Fibroblast of skin of right quadriceps (primary cell): ENCODE data around the gene FRMD8.

Source experiments
- DNase-seq: peaks from one replicate; pipeline ENCODE4 v3.0.0-alpha.2; 2013

Gene FRMD8

DNA sequence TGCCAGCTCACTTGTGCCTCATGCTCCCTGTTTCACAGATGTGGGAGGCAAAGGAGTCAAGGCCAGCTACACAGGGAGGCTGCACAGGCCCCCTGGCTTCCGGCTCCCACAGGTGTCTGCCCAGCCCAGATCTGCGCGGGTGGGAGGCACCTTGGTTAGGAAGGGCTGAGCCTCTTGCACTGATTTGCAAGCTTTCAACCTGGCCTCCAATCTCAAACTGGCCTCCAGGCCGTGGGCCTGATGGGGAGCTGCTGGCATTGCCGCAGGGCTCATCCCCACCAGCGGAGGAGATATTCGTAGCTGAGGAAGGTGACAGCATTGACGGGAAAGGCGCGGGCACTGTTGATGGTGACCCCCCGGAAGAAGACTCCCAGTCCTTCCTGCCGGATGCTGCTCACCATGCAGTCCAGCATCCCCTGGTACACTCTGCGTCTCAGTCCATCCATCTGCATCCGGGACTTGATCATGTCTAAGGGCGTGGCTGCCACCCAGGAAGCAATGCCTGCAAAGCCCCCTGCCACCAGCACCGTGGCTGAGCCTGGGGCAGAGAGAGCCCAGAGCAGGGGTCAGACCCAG lies 10.2 kb upstream of the FRMD8 start:
- no peak for DNase-seq

DNA sequence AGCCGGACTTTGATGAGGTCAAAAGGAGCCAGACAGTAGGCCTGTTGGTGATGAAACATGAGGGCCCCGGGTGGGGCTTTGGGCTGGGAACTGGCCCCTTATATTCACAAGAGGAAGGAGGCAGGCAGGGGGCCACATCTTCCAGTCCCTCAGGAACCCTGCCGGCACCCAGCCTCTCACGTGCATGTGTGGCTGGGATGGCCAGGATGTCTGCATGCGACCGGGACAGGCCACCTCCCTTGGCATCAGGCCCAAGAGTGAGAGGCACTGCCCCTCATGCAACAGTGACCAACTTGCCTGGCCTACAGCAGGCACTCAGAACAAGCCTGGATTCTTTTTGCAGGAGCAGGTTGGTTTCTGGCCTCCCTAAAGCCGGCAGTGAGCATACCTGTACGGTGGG lies 9.4 kb upstream of the FRMD8 start:
- DNase-seq: no peak

DNA sequence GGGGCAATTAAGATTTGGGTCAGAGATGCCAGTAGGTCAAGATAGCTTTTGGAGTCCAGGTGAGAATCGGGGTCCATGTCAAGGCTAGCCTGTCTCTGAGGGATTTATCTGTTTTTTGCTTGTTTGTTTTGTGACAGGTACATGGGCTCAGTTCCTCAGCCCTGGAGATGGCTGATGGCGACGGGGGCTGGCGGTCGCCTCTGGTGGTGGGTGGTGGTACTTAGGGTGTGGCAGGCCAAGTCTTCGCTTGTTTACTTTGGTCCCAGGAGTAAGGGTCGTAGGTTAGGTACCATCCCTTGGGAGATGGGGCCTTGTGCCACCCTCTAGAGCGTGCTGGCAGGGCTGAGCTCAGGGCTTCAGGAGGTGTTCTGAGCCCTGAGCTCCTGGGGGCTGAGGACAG lies 8.7 kb upstream of the FRMD8 start:
- DNase-seq: no peak

DNA sequence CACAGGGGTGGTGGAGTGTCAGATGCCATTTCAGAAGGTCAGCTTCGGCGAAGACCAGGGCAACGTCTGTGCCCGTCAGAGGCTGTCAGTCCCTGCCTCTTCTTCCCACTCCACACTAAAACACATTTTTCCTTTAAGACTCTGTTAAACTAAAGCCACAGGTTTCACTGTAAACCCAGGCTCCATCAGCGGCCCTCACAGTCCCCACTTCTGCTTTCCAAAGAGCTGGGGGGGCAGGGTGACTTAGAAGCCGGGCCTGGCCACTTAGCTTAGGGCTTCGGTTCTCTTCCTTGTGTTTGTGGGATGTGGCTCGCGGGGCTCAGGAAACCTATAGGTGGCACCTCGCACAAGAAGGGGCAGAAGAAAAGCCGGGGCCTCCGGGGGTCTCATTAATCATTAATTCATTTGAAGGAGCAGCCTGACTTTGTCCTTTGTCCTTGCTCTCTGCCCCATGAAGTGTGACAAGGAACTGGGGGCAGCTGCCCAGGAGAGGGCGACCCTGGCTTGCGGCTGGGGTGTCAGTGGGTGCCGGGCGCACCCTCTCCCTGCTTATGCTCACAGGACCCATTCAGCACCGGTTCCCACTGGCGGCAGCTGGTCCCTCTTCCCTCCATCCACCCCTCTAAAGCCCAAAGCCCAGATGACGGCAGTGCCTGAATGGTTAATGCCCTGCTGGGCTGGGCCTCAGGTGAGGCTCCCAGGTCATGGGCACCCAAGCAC lies 8.1 kb upstream of the FRMD8 start:
- DNase-seq: no peak

DNA sequence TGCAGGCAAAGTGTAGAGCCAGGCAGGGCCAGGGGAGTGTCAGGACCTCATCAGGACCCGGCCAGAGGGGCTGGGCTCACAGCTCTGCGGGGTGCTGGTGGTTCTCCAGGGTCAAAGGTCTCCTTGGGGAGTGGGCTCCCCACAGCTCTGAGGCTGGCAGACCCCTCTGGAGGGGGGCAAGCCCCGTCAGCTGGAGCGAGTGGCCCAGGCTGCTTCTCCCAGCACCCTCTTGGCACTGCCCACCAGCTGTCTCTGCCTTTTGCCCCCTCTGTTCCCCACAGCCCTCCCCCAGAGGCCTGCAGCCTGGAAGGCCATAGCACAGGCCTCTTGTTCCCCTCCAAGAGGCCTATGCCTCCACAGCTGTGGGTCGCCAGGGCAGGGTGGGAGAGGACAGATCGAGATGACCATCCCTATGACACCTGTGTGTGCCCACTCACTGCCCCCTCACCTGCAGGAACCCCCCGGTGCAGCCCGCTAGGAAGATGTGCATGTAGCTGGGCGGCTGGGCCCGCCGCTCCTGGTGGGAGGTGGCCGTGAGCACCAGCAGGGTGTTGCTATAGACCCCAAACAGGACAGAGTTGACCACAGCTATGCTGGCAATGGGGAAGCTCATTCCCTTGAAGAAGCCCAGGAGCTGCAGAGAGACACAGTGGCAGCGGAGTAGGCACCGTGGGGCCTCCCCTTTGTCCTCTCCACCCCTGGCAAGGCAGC lies 7.4 kb upstream of the FRMD8 start:
- DNase-seq: no peak

DNA sequence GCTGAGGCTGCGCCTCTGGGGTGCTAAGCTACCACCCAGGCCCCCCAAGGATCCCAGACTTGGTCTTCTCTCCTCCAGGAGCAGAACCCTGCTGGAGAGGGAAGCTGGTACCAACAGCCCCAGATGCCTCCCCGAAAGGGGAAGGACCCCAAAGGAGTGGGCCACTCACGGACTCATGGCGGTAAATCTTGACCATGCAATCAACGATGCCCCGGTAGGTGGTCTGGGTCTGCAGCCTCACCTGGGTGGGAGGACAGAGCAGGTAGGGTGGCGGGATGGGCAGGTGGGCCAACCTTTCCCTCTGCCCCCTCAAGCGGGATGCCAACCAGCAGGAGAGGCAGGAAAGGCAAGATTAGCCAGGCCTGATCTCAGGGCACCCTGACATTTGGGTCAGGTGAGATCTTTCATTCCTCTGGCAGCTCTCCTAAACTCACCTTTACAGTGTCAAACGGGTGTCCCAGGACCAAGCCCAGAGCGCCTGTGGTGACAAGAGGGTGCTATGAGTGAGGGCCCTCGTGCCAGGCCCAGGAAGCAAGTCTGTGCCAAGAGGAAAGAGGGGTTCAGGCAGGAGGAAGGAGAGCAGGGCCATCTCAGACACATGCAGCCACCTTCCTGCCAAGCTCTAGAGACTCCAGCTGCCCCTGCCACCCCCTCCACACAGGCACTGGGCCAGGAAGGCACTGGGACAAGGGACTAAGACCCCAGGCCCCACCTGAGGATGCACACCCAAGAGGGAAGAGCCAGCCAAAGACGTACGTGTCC lies 6.6 kb upstream of the FRMD8 start:
- DNase-seq: no peak

DNA sequence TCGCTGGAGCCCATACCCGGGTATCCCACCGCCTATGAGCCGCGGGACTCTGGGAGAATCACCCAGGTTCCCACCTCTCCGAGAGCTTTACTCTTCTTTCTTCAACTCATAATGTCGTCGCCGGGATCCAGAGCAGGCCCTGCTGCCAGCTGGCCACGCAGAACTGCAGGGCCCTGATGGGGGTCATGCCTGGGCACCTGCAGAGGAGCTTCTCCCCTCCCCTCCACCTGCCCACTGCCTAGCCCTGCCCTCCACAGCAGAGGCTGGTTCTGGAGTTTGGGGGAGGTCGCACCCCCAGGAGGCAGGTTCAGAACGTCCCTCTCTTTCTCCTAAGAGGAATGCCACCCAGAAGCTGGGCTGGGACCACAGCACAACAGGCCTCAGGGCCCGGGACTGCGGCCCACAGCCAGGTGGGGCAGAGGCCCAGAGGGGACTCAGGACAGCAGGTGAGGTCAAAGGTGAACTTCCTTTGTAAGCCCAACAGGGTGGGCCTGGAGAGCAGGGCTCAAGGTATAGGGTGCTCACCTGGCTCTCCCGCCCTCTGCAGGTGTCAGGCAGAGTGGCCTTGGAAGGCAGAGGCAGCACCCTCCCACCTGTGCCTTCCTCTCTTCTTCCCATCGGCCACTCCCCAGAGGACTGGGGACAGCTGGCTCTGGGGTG lies 5.8 kb upstream of the FRMD8 start:
- DNase-seq: no peak

DNA sequence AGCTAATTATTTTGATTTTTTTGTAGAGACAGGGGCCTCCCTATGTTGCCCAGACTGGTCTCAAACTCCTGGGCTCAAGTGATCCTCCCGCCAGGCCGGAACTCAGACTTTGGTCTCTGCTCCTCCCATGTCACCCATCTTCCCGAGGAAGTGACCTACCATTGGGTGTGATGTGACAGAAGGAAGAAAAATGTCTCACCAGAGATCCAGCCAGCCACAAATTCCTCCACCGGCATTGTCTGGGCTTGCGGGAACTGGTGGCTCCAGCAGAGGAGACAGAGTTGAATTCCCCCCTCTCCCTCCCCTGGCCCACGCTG lies 4.8 kb upstream of the FRMD8 start:
- peak; percentile 69 for DNase-seq

DNA sequence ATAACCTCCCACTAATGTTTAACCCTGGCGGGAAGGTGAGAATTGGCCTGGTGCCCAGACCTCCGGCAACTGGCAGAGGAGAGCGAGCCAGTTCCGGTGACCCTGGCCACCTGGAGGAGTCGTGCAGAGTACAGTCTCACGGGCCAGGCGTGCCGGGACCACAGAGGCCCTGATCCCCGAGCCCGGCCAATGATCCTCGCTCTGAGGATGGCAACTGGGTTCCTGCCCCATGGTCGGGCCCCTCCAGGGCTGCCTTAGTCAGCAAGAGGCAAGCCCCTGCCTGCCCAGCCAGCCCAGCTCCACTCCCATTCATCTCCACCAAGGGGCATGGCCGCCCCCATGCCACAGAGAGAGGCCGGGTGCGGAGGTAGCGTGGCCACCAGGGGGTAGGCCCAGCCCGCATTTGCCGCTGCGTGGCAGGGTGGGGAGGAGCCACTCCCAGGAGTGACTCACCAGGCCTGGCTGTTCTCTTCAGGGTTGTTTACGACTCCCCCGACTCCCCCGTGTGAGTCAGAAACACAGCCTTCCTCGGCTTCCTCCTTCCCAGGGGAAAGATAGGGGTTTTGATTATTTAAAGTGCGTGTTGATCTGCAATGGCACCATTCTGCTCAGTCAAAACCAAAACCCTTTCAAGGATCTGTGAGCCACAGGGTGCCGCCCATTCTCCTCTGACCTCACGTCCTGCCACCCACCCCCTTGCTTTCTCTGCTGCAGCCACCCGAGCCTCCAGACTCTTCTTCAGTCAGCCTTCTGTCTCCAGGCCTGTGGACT lies 4.2 kb upstream of the FRMD8 start, which contains the start of gene SLC25A45:
Gene SLC25A45 (minus strand): TSS at position 614 of the 771 bp plus-strand sequence. CDS start 695 bp downstream, outside the sequence.
- peak; percentile 100 for DNase-seq

DNA sequence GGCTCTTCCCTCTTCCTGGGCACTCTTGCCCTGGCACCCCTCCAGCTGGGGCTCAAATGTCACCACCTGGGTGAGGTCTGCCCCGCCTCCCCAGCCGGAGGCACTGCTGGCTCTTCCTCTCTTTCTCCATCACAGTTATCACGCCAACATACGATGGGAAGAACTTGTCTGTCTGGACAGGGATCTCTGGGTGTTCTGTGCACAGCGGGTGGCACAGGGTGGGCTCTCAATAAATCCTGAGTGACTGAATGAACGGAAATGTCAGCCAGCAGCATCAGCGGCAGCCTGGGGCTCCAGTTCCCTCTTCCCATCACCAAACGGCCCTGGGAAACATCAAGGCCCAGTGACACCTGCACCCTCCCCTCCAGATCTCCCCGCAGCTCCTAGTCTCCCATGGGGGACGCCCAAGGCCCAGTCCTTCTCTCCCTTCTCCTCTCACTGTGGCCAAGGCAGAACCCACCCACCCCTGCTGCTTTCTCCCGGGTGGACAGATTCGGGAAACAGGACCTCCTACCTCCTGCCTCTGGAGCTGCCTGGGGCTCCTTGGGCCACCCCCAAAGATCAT lies 3.6 kb upstream of the FRMD8 start:
- no peak for DNase-seq

DNA sequence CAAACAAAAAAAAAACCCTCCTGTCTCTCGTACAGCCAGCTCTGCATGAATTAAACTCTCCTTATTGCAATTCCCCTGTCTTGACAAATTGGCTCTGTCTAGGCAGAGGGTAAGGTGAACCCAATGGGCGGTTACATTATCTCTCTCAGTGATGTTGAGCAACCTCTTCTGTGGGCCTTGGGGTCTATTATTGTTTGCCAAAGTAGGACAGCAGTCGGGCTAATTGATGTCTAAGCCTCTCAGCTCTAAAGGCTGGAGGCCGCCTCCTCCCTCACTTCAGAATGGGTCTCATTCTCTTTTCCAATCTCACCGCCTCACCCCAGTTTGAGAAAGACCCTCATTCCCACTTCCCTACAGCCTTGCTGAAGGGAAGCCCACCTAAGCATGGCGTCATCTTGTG lies 2.7 kb upstream of the FRMD8 start:
- DNase-seq: no peak

DNA sequence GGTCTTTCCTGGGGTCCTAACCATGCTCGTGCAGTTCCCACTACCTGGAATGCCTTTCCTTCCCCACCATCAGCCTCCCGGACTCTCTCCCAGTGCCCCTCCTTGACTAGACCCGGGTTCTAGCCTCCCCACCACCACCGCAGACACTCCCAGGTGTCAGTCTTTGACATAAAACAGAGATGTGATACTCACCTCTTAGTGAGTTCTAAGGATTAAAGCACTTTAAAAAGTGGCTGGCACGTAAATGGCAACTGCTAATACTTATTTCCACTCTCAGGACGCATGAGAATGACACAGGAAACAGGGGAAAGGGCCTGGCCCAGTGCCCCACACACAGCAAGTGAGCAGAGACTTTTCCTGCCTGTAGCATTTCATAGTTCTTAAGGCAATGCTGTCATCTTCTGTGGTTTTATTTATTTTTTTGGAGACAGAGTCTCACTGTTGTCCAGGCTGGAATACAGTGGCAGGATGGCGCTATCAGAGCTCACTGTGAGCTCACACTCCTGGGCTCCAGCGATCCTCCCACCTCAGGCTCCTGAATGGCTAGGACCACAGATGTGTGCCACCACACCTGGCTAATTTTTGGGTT lies 2.0 kb upstream of the FRMD8 start:
- DNase-seq: peak; percentile 38

DNA sequence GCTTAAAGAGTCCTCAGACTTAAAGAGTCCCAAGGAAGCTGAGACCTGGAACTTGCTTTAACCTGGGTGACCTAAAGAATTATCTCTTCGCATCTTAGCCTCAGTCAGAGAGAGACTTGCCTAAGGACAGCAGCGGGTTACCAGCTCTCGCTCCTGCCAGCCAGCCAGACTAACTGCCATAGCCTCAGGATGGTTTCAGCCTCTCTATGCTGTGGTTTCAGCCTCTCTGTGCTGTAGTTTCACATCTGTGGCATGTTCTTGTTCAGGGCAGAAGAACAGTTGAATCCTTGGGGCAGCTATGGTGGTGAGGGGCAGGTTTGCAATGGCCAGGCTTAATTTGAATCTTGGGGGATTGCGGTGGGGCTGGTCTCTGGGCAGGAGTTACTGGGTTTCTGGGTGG lies 2.3 kb downstream of the FRMD8 start:
- DNase-seq: no peak

DNA sequence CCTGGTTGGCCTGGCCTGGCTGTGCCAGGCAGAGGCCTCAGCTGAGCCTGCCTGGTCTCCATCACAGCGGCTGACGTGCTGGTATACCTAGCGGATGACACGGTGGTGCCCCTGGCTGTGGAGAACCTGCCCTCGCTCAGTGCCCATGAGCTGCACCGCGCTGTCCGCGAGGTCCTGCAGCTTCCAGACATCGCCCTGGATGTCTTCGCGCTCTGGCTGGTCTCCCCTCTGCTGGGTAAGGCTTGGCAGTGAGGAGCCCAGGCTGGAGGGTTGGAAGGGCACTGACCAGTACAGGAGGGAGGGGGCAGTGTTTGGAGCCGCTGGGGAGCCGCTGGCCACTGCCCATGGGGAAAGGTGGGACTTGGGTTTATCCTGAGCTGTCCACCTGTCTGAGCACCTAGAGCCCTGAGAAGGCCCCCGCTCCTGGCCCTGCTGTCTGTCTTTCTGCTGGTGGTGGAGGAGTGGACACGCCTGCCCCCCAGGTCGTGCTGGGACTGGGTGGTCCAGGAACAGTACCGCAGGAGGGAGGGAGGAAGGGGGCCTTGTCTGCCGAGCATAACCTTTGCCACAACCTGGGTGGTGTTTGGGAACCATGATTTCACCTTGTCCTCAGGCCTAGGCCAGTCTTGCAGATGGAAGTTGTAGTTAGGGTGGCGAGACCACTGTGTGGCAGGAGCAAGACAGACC lies 3.0 kb downstream of the FRMD8 start:
- no peak for DNase-seq

DNA sequence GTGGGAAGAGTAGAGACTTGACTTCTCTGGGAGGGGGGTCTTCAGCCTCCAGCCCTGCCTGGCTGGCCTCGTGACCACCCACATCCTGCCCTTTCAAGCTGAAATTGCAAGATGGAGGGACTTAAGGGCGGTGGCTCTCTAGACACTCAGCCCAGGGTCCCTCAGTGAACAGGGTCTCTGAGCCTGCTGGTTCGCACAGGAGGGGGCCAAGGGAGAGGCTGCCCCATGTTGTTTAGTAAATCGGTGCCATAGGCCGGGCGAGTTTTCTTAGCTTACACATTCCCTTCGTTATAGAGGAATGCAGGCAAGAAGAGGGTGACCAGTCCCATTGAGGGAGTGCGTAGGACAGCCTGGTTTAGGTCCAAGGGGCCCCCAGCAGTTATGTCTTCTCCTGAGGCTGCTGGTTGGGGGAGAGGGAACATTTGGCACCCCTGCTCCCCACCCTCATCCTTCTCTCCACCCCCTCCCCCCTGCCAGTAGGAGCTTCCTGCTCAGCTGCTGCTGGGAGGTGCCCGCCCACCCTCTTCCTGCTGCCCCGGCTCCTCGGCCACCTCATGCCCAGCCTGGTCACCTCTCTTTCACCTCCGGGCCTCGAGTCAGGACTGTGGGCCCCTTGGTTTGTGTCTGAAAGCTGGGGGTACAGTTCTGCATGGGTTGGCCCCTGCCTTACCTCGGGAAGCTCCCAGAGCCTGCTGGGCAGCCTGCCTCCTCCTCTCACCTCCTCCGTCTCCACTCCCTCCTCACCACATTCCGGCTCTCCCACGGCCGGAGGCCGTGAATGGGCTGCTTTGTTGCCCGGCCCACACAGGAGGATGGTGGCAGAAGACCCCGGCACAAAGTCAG lies 3.9 kb downstream of the FRMD8 start:
- no peak for DNase-seq

DNA sequence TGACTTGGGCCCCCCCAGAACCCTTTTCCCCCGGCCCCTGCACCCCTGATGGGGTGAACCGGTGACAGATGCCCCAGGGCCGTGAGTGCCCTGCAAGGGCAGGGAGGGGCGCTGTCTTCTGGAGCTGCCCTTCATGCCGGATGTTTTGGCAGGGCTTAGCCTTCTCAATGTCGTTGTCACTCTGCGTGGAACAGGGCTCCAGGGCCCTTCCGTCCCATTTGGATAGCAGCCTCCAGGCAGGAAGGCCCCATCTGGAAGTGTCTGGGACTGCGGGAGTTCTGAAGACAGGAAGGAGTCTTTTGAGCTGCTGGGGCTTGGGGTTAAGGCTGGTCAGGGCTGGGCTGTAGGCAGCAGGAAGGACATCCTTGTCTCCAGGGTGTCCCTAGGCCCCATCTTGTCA lies 4.6 kb downstream of the FRMD8 start:
- DNase-seq: no peak

DNA sequence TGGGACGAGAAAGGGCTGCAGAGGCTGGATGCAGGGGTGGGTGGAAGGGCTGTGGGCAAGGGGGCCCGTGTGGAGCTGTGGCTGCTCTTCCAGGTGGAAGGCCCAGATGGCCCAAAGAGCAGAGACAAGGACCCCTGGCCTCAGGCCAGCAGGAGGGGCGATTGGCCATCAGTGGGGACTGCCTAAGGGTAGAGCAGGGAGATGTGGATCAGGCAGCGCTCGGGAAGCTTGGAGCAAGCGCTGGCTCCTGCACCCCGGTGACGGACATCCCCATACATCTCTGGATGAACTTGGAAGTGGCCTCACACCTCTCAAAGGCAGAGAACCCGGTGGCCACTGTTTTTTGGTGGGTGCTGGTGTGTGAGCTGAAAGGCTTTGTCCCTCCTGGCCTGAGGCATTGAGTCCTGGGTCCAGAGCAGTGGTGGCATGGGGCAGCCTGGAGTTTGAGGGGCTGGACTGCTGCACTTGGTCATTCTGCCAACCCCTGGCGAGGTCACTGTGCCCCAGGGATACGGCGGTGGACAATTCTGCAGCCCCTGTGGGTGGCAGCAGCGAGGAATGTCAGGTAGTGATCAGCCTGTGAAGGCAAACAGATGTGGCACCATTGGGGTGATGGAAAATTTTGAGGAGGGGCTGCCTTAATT lies 5.9 kb downstream of the FRMD8 start:
- DNase-seq: no peak

DNA sequence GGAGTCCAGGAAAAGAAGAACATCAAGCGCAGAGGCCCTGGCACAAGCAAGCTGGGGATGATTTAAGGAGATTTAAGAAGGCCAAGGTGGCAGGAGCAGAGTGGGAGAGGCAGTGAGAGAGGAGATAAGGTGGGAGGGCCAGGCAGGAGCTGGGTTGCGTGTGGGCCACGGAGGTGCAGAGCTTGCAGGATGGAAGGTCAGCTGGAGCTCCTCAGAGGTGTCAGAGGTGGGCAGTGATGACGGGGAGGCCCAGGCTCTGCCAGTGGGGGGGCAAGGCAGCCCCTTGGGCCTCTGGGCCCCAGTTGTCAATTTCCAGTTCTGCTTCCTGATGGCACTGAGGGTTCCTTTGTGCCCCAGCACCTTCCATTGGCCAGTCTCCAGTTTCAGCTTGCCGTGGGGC lies 6.5 kb downstream of the FRMD8 start:
- no peak for DNase-seq

DNA sequence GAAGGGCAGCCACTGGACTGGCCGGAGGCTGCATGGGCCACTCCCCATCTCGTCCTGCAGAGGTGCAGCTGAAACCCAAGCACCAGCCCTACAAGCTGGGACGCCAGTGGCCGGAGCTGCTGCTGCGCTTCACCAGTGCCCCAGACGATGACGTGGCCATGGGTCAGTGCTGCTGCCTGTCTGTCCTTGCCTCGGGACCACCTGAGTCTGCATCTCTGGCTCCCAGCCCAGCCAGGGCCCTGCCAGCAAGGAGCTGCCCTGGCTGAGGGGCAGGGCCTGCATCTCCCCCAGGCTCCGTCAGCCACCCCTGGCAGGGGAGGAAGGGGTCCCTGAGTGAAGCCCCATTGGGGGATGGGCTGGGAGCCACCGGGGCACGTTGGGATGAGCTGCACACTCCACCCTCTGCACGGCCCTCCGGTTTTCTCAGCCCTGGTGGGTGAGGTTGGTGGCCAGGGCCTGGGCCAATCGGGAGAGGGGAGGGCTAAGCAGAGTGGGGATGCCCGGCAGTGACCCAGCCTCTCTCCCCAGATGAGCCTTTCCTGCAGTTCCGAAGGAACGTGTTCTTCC lies 7.2 kb downstream of the FRMD8 start:
- no peak for DNase-seq
